Caki2 (cell line): ENCODE data around the gene MTCL3.
A peak's percentile ranks its signal among the peaks of the same experiment; 100 is the strongest.

ENCODE experiments used
- DNase-seq: peaks from one replicate; pipeline ENCODE4 v3.0.0-alpha.2; 2015; ENCODE audit warnings: low read depth
- in situ Hi-C: cut with HindIII; loops from 2 replicates; pipeline ENCODE4 v1.10.0; 2016; ENCODE audit warnings: low sequenced_read_pairs, low pct_unique_long_range_greater_than_20kb, mixed read lengths

MTCL3 gene

DNA sequence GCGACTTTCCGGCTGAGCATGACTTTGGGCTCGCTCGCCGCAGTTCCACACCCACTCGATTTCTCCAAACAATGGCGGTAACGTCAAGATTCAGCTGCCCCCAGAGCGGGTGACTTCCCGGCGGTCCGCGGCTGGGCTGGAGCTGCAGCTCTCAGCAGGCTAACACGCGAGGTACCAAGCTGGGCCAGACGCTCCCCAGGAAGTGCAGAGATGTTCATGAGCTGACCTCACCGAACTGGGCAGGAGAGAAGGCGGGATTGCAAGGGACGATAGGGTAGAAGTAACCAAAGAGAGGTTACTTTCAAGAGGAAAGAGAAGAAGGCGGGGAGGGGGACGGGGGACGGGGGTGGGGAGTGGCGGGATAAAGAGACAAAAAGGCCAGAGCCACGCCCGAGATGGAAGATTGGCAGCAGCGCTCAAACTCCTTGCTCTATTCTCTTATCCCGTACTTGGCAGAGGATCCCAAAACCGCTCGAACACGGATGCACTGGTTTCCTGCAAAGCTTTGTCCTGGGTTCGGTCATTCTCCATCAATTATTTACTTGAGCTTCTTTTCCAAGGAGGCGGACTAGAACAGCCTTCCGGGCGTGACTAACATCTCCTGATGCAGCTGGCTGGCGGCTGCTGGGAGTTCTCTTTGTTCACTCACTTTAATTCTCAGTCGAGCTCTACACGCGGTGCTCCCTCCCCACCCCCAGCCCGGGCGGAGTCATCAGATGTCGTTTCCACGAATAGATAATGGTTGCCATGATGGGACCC lies at the start of gene MTCL3:
TSS of gene MTCL3 (minus strand) at position 626 of the 759 bp plus-strand sequence.
- in situ Hi-C loops = no loop called here
- peak; percentile 91 for DNase-seq

DNA sequence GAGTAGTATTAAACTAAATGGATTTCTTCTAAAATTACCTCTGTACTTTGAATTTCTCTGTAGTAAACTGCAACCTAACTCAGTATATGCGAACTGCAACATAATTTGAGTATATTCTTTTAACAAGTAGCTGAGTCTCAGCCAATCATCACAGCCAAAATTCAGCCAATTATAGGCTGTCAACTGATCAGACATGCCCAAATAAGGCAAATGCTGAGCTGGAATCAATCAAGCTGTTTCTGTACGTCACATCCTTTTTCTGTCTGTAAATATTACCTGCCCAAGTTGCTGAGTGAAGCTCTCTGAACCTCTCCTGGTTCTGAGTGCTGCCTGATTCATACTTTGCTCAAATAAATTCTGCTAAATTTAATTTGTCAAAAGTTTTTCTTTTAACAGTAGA lies 48.3 kb upstream of the MTCL3 start:
- no peak for DNase-seq
- in situ Hi-C loops = no loop called here

DNA sequence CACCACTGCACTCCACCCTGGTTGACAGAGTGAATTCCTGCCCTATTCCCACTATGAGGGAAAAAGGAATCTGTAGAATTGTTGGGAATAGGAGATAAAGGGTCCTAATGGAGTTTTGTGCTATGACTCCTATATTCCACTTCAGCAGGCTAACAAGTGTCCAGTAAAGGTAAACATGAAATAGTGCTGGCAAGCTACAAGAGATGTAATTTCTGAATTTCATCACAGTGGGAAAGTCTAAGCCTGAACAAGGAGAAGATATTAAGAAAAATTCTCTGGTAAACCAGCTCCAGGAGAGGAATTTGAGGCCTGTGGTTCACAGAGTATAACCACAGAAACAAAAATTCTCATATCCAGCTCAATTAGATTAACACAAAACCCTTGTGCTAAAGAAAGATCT lies 47.5 kb upstream of the MTCL3 start:
- DNase-seq = no peak
- in situ Hi-C loops = no loop called here

DNA sequence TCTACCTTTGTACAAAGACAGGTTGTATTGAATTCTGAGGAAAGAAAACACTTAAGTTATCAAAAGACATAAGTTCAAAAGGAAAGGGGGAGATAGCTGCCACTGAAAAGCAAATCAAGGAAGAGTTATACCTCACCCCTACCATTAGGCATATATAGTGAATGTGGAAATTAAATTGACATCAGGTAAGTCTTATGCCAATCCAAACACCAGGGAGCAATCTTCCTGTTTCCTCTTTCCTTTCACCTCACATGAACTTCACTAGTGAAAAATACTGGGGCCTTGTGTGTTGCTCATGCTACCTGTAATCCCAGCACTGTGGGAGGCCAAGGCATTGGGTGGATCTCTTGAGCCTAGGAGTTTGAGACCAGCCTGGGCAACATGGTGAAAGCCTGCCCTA lies 47.0 kb upstream of the MTCL3 start:
- no peak for DNase-seq
- in situ Hi-C loops = no loop called here

DNA sequence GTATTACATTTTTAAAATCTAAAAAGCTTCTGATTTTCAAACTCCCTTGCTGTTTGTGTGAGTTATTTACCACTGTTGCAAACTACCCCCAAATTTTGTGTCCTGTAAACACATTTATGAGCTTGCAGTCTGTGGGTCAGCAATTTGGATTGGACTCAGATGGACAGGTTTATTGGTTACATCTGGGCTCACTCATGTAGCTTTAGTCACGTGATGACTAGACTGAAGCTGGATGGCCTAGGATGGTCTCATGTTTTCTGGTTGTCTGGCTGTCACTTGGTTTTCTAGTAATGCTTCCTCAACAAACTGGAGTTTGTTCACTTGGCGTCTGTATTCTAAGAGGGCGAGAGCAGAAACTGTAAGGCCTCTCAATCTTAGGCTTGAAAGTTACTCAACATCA lies 45.6 kb upstream of the MTCL3 start:
- DNase-seq = no peak
- in situ Hi-C loops = no loop called here

DNA sequence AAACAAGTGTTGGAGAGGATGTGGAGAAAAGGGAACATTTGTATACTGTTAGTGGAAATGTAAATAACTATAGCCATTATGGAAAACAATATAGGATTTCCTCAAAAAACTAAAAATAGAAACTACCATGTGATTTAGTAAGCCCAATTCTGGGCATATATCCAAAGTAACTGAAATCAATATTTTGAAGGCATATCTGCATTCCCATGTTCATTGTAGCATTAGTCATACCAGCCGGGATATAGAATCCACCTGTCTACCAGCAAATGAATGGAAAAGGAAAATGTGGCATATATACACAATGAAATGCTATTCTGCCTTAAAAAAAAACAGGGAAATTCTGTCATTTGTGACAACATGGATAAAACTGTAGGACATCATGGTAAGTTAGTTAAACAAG lies 42.5 kb upstream of the MTCL3 start:
- in situ Hi-C loops = no loop called here
- no peak for DNase-seq

DNA sequence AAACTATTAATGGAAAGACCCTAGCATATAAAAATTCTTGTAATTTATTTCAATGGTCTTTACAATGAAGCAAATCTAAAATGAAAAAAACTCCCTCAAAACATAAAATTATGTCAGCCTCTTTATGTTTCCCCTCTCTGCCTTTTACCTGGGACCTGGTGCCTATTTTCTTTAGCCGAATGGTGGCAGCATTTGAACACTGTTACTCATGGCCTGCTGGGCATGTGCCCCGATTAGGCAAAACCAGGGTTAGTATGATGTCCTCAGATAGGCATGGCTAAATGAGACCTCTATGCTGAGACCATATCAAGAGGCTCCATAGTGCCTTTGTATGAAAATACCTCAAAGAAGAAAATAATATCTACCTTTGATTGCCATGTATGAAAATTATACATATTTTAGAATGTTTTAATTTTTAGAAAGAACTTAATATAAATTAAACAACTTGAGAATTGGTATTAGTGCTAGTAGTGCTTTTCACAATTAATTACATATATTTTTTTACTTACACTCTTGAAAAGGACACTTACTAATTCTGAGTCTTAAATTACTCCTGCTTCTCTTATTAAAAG lies 35.4 kb upstream of the MTCL3 start:
- in situ Hi-C loops = no loop called here
- peak; percentile 34 for DNase-seq

DNA sequence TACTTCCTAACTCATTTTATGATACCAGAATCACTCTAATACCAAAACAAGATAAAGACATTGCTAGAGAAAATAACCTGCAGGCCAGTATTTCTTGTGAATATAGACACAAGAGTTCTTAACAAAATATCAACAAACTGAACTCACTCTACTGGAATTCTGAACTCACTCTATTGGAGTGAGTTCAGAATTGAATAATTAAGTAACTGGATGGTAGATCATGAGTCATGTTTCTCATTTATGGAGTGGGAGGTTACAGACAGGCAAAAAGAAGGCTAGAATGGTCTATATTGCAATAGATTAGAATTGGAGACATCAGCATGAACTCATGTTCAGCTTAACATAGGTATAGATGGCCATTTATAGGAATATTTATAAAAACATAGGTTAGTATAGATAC lies 31.3 kb upstream of the MTCL3 start:
- peak; percentile 68 for DNase-seq
- in situ Hi-C loops = no loop called here

DNA sequence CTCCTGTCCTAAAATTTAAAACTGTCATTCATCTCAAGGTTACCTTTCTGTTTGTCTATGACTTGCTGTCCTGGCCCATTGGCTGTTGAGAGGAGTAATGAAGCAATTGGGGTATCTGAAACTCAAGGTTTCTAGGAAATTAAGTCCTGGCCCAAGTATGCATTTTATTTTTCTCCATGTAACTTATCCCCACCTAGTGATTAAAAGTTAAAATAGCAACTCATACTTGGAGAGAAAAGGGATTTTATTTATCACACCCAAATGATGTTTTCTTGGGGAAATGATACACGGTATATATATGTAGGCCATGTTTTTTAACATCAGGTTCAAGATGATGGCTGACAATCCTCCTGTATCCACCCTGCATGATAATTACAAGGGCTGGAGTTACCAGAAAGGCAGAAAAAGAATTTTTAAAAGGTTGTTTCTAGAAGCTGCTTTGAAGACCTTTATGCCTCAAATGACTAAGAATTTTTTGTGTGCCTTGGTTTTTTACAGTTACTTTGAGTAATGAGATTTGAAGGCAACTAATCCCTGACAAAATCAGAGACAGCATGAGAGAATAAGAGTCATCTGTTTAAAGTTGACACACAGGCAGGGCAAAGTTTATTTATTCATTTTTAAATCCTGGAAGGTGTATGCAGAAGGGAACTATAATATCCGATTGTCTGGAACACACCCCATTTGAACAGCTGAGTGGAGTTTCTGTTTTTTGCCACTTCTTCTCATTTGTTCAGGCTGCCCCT lies 28.9 kb upstream of the MTCL3 start:
- in situ Hi-C loops = no loop called here
- peak; percentile 22 for DNase-seq

DNA sequence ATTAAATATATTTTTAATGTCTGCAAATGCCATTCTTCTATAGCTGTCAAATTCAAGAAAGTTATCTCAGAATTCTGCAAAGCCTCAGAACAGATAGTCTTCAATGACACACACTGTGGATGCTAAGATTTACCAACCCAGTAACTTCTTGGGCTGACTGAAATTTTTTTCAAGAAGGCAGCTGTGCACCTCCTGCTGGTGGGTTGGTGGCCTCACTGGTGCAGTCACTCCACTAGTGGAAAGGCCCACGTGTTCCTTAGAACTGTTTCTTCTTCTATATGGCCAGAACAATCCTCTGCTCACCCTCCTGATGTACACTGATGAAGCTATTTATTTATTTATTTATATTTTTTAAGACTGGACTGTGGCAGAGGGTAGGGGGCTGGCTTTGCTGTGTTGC lies 28.1 kb upstream of the MTCL3 start:
- in situ Hi-C loops = no loop called here
- no peak for DNase-seq

DNA sequence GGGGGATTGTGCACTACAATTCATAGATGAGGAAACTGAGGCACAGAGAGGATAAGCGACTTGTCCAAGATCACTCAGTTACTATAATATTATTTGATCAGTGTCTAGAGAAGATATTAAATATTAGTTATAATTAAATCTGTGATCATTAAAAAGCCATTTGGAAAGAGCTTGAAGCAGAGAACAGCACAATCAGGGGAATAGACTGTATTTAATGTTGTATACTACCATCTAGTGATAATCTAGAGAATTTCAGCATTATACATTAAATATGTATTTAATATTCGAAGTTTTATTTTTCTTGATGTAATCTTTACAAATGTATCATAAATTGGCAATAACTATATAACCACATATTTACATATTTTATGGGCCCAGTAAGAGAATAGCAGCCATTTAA lies 20.1 kb upstream of the MTCL3 start:
- in situ Hi-C loops = no loop called here
- no peak for DNase-seq

DNA sequence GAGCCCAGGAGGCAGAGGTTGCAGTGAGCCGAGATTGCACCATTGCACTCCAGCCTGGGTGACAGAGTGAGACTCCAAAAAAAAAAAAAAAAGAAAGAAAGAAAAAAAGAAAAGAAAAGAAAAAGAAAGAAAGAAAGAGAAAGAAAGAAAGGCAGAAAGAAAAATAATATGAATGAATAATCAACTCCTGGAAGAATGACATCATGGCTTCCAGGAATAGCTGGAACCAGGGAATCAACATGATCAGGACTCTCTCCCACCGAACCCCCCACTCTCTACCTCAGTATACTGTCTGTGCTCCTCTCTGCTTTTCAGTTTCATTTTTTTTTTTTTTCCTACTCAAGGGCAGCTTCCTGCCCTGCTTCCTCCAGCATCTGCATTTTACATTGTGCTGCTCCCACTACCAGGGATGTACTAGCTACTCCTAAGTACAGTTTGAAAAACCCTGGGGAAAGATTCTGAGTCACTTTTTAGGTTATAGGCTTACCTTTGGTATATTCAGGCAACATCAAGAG lies 19.7 kb upstream of the MTCL3 start:
- in situ Hi-C loops = no loop called here
- no peak for DNase-seq

DNA sequence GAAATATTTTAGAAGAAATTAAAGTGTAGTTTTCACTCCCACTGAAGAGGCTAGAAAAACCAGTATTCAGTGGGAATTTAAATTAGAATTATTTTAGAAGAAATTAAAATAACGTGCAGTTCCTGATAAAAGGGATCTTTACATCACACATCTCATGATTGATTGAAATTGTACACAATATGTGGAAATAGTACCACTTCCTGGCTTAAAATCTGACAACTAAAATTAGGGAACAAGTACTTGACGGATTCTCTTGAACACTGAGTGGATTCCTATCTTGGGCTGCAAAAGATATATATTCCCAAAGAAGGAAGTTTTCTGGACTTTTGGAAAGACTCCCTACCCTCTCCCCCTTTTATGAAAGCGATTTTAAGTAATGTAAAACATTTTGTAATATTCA lies 14.6 kb upstream of the MTCL3 start:
- in situ Hi-C loops = no loop called here
- DNase-seq = no peak

DNA sequence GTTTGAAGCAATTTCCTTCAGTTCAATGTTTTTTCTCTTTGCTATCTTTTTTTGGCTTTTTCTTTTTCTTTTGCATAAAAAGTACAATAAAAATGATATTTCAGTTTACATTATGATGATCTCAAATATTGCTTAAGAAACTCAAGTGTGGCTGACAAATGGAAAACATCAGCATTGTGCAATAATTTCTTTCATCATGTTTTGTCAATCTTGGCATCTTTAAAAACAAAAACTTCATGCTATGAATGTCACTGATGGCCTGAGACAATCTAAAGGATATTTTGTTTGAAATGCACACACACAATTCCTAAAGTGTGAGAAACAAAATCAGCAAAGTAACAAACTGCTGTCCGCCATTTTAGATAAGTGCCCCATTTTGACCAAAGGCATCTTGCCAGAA lies 13.9 kb upstream of the MTCL3 start:
- DNase-seq = no peak
- in situ Hi-C loops = no loop called here

DNA sequence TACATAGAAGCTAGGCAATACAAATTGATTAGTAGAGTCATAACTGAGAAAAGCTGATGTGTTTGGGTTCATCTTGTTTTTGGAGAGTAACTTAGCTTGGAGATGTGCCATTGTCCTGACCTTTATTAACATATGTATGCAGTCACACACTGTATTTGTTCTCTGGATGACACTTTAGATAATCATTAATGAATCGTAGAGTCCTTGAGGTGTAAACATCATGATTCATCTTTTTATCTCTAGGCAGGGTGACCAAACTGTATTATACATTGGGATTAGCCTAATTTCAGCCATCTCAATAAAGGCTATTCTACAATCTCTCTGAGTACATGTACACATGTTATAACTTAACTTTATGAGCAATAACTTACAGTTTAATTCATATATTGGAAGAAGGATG lies 3.6 kb upstream of the MTCL3 start:
- peak; percentile 50 for DNase-seq
- in situ Hi-C loops = no loop called here

DNA sequence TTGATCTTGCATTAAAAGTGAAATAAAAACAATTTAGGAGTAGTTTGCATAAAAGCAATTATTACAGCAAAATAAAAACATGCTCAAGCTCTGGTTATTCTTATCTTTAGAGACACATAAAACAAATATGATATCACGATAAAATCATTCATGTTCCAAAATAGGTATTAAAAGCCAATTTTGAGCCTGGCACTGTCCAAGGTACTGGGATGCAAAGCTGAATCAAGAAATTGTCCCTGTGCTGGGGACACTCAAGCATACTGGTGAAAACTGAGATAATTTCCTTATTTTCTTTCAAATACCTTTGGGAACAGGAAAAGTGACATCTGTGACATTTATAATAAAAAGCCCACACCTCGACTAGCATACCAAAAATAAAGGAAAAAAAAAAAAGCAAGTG lies 931 bp upstream of the MTCL3 start:
- in situ Hi-C loops = no loop called here
- peak; percentile 19 for DNase-seq

DNA sequence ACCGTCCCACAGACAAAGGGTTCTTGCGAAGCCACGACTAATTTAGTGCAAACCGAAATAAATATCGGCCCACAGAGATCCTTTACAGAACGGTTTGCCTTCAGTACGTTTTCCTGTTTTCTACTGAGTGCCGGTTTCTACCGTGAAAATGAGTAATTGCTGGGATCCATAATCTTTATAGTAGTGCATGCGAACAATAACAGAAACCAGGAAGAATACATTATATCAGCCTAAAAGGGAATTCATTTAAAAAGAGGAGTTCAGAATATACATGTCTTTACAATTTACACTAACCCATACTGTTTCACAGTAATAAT lies 292 bp upstream of the MTCL3 start:
- in situ Hi-C loops = no loop called here
- DNase-seq = no peak

DNA sequence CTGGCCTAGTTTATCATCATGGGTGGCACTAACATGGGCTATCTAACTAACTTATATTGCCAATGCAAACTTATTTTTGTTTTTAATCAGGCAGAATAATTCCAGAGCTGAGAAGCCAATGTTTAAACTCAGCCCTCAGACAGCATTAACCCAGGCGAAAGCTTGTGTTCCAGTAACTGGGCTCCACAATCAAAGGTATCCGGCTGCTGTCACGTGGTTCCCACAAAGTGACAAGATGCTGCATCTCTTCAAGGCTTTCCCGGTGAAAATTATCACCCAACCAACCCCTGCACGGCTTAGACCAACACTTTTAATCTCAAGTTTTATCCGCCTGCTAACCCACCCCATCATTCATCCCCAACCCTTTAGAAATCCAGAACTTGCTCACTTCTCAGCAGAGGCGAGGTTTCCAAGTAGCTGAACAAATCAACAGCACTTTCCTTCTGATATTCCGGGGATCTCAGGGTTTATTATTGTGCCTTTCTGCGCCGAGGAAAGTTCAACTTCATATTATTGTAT lies 885 bp downstream of the MTCL3 start:
- in situ Hi-C loops = no loop called here
- no peak for DNase-seq

DNA sequence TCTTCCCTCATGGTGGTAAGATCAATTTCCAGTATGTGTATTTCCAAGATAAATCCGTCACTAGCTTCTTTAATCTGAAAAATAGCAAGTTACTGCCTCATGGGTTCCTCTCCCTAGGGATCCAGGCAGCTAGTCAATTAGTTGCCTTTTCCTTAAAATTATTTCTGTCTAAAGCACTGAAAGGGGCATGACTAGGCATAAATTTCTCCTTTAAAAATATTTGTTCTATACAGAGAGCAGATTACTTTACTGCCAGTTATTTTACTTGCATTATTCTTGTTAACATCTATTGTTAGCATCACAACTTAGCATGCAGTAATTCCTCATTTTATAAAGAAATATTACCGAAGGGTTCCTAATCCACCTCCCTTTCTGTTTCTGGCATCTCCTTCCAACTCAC lies 1.4 kb downstream of the MTCL3 start:
- DNase-seq = no peak
- in situ Hi-C loops = no loop called here
